Lower lobe of right lung (tissue), 2 donors: ENCODE measurements around the gene IFI16. TPM values are rescaled to one million over a fixed set of nuclear protein-coding genes. Genes with fewer than 3 reads are reported as not detected.
"Not testable (repeated sequence)": the region's sequence is repeated elsewhere in the genome, so short reads cannot be mapped to it uniquely, and the experiment has no call there.

Experiments used
- ATAC-seq, 2 donors: fragments of 200-7000 bp; cut with Tn5 transposase; one replicate each; pipeline ENCODE4 v1.9.1; 2020 to 2022; ENCODE audit warnings: mild to moderate bottlenecking in 2 of 2, moderate library complexity in 2 of 2
- DNase-seq: peaks from one replicate; pipeline ENCODE4 v3.0.0-alpha.2; 2020
- H3K27ac ChIP-seq: fragments of 200-600 bp; one replicate; pipeline ENCODE4 v1.8.0; 2022
- H3K27me3 ChIP-seq: fragments of 200-600 bp; one replicate; pipeline ENCODE4 v1.8.0; 2022; ENCODE audit warnings: low read depth
- H3K36me3 ChIP-seq: fragments of 200-600 bp; one replicate; pipeline ENCODE4 v1.8.0; 2022; ENCODE audit warnings: mild to moderate bottlenecking
- H3K4me1 ChIP-seq: fragments of 200-600 bp; one replicate; pipeline ENCODE4 v1.8.0; 2022
- H3K4me3 ChIP-seq: fragments of 200-600 bp; one replicate; pipeline ENCODE4 v1.8.0; 2022; ENCODE audit warnings: mild to moderate bottlenecking
- H3K9me3 ChIP-seq: fragments of 200-600 bp; one replicate; pipeline ENCODE4 v1.8.0; 2022
- CTCF ChIP-seq: fragments of 200-600 bp; IDR thresholded peaks from one replicate; pipeline ENCODE4 v1.8.0; 2022; ENCODE audit warnings: antibody characterized with exemption, mild to moderate bottlenecking
- intact Hi-C: fragments of 100-400 bp; cut with DNase I; formaldehyde crosslinking; loops from one replicate; pipeline ENCODE4 v1.11.0; 2022
- total RNA-seq: library from RNA; stranded (reverse); fragmentation: NEBNext Ultra II Directional; extraction: Animal tissue kit (Norgen Biotek cat#: 25700); gene quantifications from one replicate; pipeline ENCODE4 v1.2.1, GENCODE V29; 2021
- donor health status: DM: no; HTN: yes; CAD: no; lungs with severe emphysema.

The IFI16 gene
- total RNA-seq, 1 donor from 2014 or later: 102 TPM

GRCh38 chr1:159040893-159041724 is 31.4 kb downstream of the IFI16 start:
- intact Hi-C loops: no loop called here
- TF ChIP-seq CTCF: no peak
- peaks cover 95% of the 10 kb centered on the region for H3K36me3 ChIP-seq
- H3K9me3 ChIP-seq: no peaks in the 10 kb centered on the region
- DNase-seq: no peak
- ATAC-seq: no peak
- no peak overlapping the region for H3K27ac ChIP-seq
- H3K27me3 ChIP-seq: no peaks in the 10 kb centered on the region
- H3K4me3 ChIP-seq: no peak overlapping the region
- no peaks in the 10 kb centered on the region for H3K4me1 ChIP-seq

- H3K4me1 ChIP-seq, intact Hi-C loops, H3K4me3 ChIP-seq, H3K27me3 ChIP-seq, H3K9me3 ChIP-seq, H3K27ac ChIP-seq, ATAC-seq, DNase-seq: not testable (repeated sequence)
- peaks cover 86% of the 10 kb centered on the region for H3K36me3 ChIP-seq
Measured at GRCh38 chr1:159046486-159046885, 36.8 kb downstream of the IFI16 start.

- ATAC-seq (no peak), DNase-seq (no peak)
- intact Hi-C loops: no loop called here
- Histone ChIP-seq H3K36me3 (peaks cover 91% of the 10 kb centered on the region), H3K9me3 (no peaks in the 10 kb centered on the region), H3K27me3 (no peaks in the 10 kb centered on the region), H3K4me1 (peaks cover 16% of the 10 kb centered on the region), H3K4me3 (no peak overlapping the region), H3K27ac (no peak overlapping the region)
- TF ChIP-seq CTCF: no peak
Measured at GRCh38 chr1:159051436-159051835, 41.7 kb downstream of the IFI16 start.

GRCh38 chr1:159054427-159054826 is 44.7 kb downstream of the IFI16 start:
- intact Hi-C loops: no loop called here
- no peak overlapping the region for H3K27ac ChIP-seq
- ATAC-seq: no peak

DNA sequence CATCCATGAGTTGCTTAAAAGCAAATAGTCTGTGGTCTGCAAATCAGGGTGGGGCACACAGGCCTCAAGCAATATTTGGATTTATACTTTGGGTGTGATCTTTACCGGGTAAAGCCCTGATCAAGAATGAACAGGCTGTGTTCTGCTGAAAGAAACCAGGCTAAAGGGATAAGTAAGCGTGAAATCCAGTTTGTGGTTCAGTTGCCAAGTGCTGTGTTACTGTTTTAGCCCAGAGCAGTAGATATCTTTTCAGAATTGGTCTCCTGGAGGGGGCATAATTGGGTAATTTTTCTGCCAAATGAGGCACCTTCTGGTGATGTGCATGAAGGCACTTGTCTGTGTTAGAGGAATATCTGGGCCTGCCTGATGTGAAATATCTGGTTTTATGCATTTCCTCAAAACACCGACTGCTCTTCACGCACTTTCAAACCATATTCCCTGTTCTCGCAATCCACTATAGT is 45.5 kb downstream of the IFI16 start:
- H3K36me3 ChIP-seq: peaks cover 62% of the 10 kb centered on the region
- H3K4me3 ChIP-seq: no peak overlapping the region
- no peak overlapping the region for H3K27ac ChIP-seq
- ATAC-seq (no peak), DNase-seq (no peak)
- intact Hi-C loops: no loop called here
- TF ChIP-seq CTCF: no peak
- no peaks in the 10 kb centered on the region for H3K9me3 ChIP-seq
- no peaks in the 10 kb centered on the region for H3K27me3 ChIP-seq
- H3K4me1 ChIP-seq: peaks cover 16% of the 10 kb centered on the region

More at GRCh38 chr1:159054427-159054826, 44.7 kb downstream of the IFI16 start:
- Histone ChIP-seq H3K4me1 (peaks cover 16% of the 10 kb centered on the region), H3K4me3 (no peak overlapping the region), H3K9me3 (no peaks in the 10 kb centered on the region), H3K27me3 (no peaks in the 10 kb centered on the region), H3K36me3 (peaks cover 70% of the 10 kb centered on the region)
- no peak for TF ChIP-seq CTCF
- no peak for DNase-seq

DNA sequence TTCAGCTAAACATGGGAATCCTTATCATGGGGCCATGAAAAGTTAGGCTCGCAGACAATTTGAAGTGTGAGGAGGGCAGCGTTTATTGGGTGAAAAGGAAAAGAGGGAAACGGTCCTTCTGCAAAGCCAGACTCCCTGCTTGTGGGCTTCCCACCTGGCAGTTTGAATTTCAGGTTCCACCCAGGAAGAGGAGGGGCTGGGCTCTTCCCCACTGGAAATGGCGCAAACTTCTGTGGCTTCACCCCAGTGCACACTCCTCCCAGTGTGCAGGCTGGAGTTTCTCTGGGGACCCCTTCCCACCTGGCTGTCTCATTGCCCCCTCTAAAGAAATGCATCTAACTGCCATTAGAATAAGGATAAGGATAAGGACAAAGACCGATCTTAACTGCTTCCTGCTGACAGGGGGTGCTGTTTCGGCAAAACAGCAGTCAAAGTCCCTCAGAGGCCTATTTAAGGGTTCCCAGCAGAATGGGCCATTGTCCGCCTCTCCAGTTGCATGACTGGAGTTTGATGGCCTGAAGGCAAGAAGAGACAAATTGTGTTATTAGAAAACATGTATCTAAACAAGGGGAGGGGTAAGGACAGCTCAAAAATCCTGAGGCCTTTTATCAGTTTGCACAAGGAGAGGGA is 46.5 kb downstream of the IFI16 start:
- no peak for TF ChIP-seq CTCF
- H3K36me3 ChIP-seq: peaks cover 53% of the 10 kb centered on the region
- no peak for DNase-seq
- no peak overlapping the region for H3K27ac ChIP-seq
- no peak overlapping the region for H3K4me3 ChIP-seq
- no peaks in the 10 kb centered on the region for H3K27me3 ChIP-seq
- peaks cover 16% of the 10 kb centered on the region for H3K4me1 ChIP-seq
- no peak for ATAC-seq
- no peaks in the 10 kb centered on the region for H3K9me3 ChIP-seq
- intact Hi-C loops: no loop called here
